Astrocyte of the cerebellum (primary cell): ENCODE measurements around the gene TMEM131.
"Not testable (repeated sequence)": the region's sequence is repeated elsewhere in the genome, so short reads cannot be mapped to it uniquely, and the experiment has no call there.

Source experiments
- DNase-seq: peaks from one replicate; pipeline ENCODE4 v3.0.0-alpha.2; 2011; ENCODE audit warnings: low read depth
- H3K4me3 ChIP-seq: 2 replicates; pipeline ENCODE4 v1.5.1; 2011; ENCODE audit warnings: mild to moderate bottlenecking, low read depth, low read length, moderate library complexity
- CTCF ChIP-seq: IDR thresholded peaks from 2 replicates; pipeline ENCODE4 v1.5.1; 2012; ENCODE audit warnings: low read length, low read depth, moderate library complexity, mild to moderate bottlenecking; ENCODE audit errors: missing control alignments
- in situ Hi-C: cut with HindIII; loops from 2 replicates; pipeline ENCODE4 v1.10.0; 2017; ENCODE audit warnings: low sequenced_read_pairs

The TMEM131 gene

DNA sequence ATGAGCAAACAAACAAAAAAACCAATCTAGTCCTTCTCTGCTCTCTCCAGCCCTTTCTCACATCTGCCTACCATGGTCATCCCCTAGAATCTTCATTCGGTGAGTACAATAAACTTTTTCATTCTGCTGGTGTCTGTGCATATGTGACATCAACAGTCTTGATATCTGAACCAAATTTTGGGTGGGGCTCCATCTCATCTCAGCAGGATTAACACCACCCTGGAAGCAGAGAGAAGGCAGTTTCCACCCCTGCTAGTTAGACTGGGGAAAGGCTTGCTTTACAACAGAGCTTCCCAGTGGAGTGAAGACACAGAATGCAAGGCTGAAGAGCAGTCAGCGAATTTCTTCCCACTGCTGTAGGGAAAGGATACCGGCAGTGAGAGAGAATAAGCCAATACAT, 116.9 kb downstream of the TMEM131 start:
- no peak overlapping the region for H3K4me3 ChIP-seq
- in situ Hi-C loops = no loop called here
- TF ChIP-seq CTCF = no peak
- no peak for DNase-seq

DNA sequence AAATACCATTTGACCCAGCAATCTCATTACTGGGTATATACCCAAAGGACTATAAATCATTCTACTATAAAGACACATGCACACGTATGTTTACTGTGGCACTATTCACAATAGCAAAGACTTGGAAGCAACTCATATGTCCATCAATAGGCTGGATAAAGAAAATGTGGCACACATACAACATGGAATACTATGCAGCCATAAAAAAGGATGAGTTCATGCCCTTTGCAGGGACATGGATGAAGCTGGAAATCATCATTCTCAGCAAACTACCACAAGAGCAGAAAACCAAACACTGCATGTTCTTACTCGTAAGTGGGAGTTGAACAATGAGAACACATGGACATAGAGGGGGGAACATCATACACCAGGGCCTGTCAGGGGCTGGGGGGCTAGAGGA, 117.4 kb downstream of the TMEM131 start:
- DNase-seq, H3K4me3 ChIP-seq, in situ Hi-C loops: not testable (repeated sequence)

GRCh38 chr2:97871096-97871780, 124.5 kb downstream of the TMEM131 start:
- in situ Hi-C loops = no loop called here
- TF ChIP-seq CTCF = no peak

DNA sequence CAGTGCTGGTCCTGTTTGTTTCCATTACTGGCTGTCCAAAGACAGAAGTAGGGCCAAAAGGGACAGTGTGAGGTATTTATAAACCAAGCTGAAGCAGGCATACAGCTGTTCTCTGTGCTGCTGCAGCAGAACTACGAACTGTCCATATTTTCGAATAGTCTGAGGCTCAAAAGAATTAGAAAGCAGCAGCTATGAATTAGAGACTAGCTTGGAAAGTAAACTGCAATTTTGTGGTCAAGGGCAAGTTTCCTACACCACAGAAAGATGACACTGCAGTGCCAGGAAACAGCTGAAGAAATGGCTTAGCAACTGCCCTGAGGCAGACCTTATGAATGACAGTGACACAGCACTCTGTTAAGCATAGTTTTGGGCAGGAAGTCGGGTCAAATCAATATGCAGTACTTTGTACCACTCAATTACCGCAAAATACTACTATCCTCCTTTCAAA, 125.3 kb downstream of the TMEM131 start:
- TF ChIP-seq CTCF = no peak
- H3K4me3 ChIP-seq = no peak overlapping the region
- in situ Hi-C loops = no loop called here
- peak; percentile 80 for DNase-seq

More at GRCh38 chr2:97871096-97871780, 124.5 kb downstream of the TMEM131 start:
- peak; percentile 20 for DNase-seq
- no peak overlapping the region for H3K4me3 ChIP-seq

DNA sequence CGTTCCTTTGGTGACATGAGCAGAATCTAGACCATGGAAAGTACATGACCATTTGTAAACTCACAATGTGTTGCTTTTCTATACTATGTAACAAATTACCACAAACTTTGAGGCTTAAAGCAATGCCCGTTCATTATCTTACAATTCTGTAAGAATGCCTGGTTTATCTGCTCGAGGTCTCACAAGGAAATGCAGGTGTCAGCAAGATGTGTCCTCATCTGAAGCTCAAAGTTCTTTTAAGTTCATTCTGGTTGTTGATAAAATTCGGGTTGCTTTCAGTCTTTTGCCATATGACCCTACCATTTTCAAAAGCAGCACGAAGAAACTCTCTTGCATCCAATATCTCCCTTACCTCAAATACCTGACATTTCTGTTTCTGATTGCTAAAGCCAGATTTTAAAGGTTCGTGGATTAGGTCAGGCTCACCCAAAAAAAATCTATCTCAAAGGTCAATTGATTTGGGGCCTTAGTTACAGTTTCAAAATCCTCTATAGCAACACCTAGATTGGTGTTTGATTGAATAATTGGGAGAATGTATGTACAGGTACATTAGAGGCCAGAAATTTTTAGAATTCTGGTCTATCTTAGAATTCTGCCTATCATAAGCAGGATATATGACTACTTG, 125.9 kb downstream of the TMEM131 start:
- no peak for TF ChIP-seq CTCF
- H3K4me3 ChIP-seq = no peak overlapping the region
- DNase-seq = no peak
- in situ Hi-C loops = no loop called here

- TF ChIP-seq CTCF = no peak
- in situ Hi-C loops = no loop called here
- no peak overlapping the region for H3K4me3 ChIP-seq
- DNase-seq = peak; percentile 52
Measured at GRCh38 chr2:97868986-97869721, 126.6 kb downstream of the TMEM131 start.

- H3K4me3 ChIP-seq = no peak overlapping the region
- DNase-seq = no peak
- no peak for TF ChIP-seq CTCF
- in situ Hi-C loops = no loop called here
Measured at GRCh38 chr2:97863829-97864228, 131.9 kb downstream of the TMEM131 start.
